DND-41 (cell line): ENCODE results near the gene RNF144A.

Source experiments
- EZH2 ChIP-seq: IDR thresholded peaks from 3 replicates; pipeline ENCODE4 v1.6.1; 2012; ENCODE audit warnings: borderline replicate concordance, low read depth, mild to moderate bottlenecking, moderate library complexity, low read length, inconsistent platforms; ENCODE audit not compliant: severe bottlenecking
- TF ChIP-seq, protein P1 (sequence below): IDR thresholded peaks from 2 replicates; pipeline ENCODE4 v1.5.1; 2012; ENCODE audit warnings: borderline replicate concordance, low read length, moderate library complexity, mild to moderate bottlenecking; ENCODE audit not compliant: poor library complexity, severe bottlenecking; ENCODE audit errors: extremely low read depth

DNA sequence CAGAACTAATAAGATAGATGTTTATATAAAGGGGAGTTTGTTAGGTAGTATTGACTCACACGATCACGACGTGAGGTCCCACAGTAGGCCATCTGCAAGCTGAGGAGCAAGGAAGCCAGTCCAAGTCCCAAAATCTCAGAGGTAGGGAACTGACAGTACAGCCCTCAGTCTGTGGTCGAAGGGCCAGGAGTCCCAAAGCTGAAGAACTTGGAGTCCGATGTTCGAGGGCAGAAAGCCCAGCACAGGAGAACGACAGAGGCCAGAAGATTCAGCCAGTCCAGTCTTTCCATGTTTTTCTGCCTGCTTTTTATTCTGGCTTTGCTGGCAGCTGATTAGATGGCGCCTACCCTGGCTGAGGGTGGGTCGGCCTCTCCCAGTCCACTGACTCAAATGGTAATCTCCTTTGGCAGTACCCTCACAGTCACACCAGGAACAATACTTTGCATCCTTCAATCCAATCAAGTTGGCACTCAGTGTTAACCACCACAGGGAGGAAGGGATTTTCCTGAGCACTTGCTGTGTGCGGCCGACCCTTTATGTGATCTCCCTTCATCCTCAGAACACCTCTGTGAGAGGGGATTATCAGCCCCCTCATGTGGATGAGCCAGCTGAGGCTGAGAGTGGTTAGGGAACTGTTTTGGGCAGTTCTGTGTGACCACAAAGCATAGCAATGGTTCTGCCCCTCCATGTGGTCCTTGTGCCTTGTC, 78.3 kb downstream of the RNF144A start:
- TF ChIP-seq, protein P1, sequence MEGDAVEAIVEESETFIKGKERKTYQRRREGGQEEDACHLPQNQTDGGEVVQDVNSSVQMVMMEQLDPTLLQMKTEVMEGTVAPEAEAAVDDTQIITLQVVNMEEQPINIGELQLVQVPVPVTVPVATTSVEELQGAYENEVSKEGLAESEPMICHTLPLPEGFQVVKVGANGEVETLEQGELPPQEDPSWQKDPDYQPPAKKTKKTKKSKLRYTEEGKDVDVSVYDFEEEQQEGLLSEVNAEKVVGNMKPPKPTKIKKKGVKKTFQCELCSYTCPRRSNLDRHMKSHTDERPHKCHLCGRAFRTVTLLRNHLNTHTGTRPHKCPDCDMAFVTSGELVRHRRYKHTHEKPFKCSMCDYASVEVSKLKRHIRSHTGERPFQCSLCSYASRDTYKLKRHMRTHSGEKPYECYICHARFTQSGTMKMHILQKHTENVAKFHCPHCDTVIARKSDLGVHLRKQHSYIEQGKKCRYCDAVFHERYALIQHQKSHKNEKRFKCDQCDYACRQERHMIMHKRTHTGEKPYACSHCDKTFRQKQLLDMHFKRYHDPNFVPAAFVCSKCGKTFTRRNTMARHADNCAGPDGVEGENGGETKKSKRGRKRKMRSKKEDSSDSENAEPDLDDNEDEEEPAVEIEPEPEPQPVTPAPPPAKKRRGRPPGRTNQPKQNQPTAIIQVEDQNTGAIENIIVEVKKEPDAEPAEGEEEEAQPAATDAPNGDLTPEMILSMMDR: no peak
- TF ChIP-seq EZH2: no peak
